Panc1 (cell line): ENCODE data around the gene ARHGAP6. TPM values are rescaled to one million over a fixed set of nuclear protein-coding genes. Genes with fewer than 3 reads are reported as not detected.

Experiments
- ATAC-seq: fragments of 200-7000 bp; cut with Tn5 transposase; 2 replicates; pipeline ENCODE4 v1.9.1; 2020; ENCODE audit warnings: mild to moderate bottlenecking, moderate library complexity
- BruUV-seq: library from RNA; stranded (reverse); fragments of 400-500 nt; replicated peaks from 2 replicates; lab custom pipeline; 2021; lab: Mats Ljungman, UMichigan
- CTCF ChIA-PET: fragments of 300-600 bp; sonication (Branson Sonifier 250); formaldehyde crosslinking; loops from one replicate; lab custom pipeline; 2022; ENCODE audit warnings: antibody characterized with exemption; lab: Charles Lee
- POLR2A ChIA-PET: fragments of 300-600 bp; sonication (Branson Sonifier 250); formaldehyde crosslinking; loops from one replicate; lab custom pipeline; 2022; ENCODE audit warnings: antibody characterized with exemption; lab: Charles Lee
- DNase-seq: peaks from one replicate; pipeline ENCODE4 v3.0.0-alpha.2; 2010; ENCODE audit warnings: low read depth, low spot score
- H3K27ac ChIP-seq: 2 replicates; pipeline ENCODE4 v1.5.1; 2011; ENCODE audit warnings: mild to moderate bottlenecking, low read length, inconsistent platforms
- H3K27me3 ChIP-seq: fragments of 200-500 bp; sonication (Bioruptor generic); 2 replicates; pipeline ENCODE4 v1.6.0; 2014; ENCODE audit warnings: low read length, inconsistent platforms; ENCODE audit not compliant: control insufficient read depth, insufficient read depth
- H3K36me3 ChIP-seq: fragments of 200-500 bp; sonication (Bioruptor generic); 2 replicates; pipeline ENCODE4 v1.5.1; 2014; ENCODE audit warnings: inconsistent platforms, mild to moderate bottlenecking, low read length, moderate library complexity; ENCODE audit not compliant: control insufficient read depth, insufficient read depth
- H3K4me1 ChIP-seq: 2 replicates; pipeline ENCODE4 v1.5.1; 2011; ENCODE audit warnings: inconsistent platforms, mild to moderate bottlenecking, low read length, moderate library complexity; ENCODE audit not compliant: control insufficient read depth, insufficient read depth
- H3K4me3 ChIP-seq, 2 experiments: 2 replicates each; pipeline ENCODE4 v1.5.1; 2011 to 2012; ENCODE audit warnings: low read depth in 2 of 2, low read length in 2 of 2, mild to moderate bottlenecking in 2 of 2, inconsistent platforms in 1 of 2, moderate library complexity in 1 of 2
- H3K9me3 ChIP-seq: fragments of 200-500 bp; sonication (Bioruptor generic); 2 replicates; pipeline ENCODE4 v1.5.1; 2014; ENCODE audit warnings: low read depth, mild to moderate bottlenecking, inconsistent platforms, low read length, moderate library complexity; ENCODE audit not compliant: control insufficient read depth, insufficient read depth
- CTCF ChIP-seq: fragments of 450-650 bp; IDR thresholded peaks from 2 replicates; pipeline ENCODE4 v1.5.1; 2017; ENCODE audit warnings: mild to moderate bottlenecking
- POLR2AphosphoS5 ChIP-seq: IDR thresholded peaks from 2 replicates; pipeline ENCODE4 v1.6.1; 2012; ENCODE audit warnings: mild to moderate bottlenecking, low read depth, low read length, moderate library complexity
- REST ChIP-seq, 2 experiments: IDR thresholded peaks; 2 replicates each; pipeline ENCODE4 v1.6.1; 2011 to 2012; ENCODE audit warnings: low read depth in 2 of 2, control low read depth in 1 of 2, low read length in 1 of 2, mild to moderate bottlenecking in 1 of 2, moderate library complexity in 1 of 2; ENCODE audit not compliant: insufficient read depth in 1 of 2
- SIN3A ChIP-seq: IDR thresholded peaks from 2 replicates; pipeline ENCODE4 v1.6.1; 2012; ENCODE audit warnings: low read depth, mild to moderate bottlenecking, low read length, moderate library complexity, borderline replicate concordance; ENCODE audit not compliant: insufficient read depth
- TCF7L2 ChIP-seq: IDR thresholded peaks from 2 replicates; pipeline ENCODE4 v1.6.1; 2011; ENCODE audit warnings: mild to moderate bottlenecking, low read depth, low read length, inconsistent platforms
- in situ Hi-C: cut with HindIII; loops from 2 replicates; pipeline ENCODE4 v1.10.0; 2016; ENCODE audit warnings: low sequenced_read_pairs, low pct_unique_long_range_greater_than_20kb
- intact Hi-C: fragments of 100-400 bp; cut with micrococcal nuclease; formaldehyde crosslinking; loops from one replicate; pipeline ENCODE4 v1.10.0; 2022; ENCODE audit not compliant: unreplicated experiment
- total RNA-seq: library from RNA; stranded (reverse); gene quantifications from one replicate; pipeline ENCODE4 v1.2.1, GENCODE V29; 2021; ENCODE audit not compliant: unreplicated experiment

The ARHGAP6 gene
- total RNA-seq, 1 experiment from 2014 or later = 0.13 TPM

GRCh38 chrX:11464380-11464779, 201.3 kb downstream of the ARHGAP6 start:
- no peak for TF ChIP-seq SIN3A
- no peak for TF ChIP-seq CTCF
- TF ChIP-seq POLR2AphosphoS5 = no peak
- no peak for TF ChIP-seq TCF7L2
- TF ChIP-seq REST (IDR thresholded peaks at IDR 0.05; ENCODE audit: insufficient read depth in 1 of 2, low read depth in 2 of 2, low read length in 1 of 2) = no peak
- ChIA-PET CTCF (no interaction called here), POLR2A (no interaction called here)
- intact Hi-C loops (no loop called here), in situ Hi-C loops (no loop called here)
- H3K4me1 ChIP-seq = no peaks in the 10 kb centered on the region
- H3K27me3 ChIP-seq = no peaks in the 10 kb centered on the region
- H3K36me3 ChIP-seq = no peaks in the 10 kb centered on the region
- no peak overlapping the region for H3K27ac ChIP-seq
- no peak for ATAC-seq
- no peak overlapping the region for H3K4me3 ChIP-seq
- DNase-seq = no peak
- H3K9me3 ChIP-seq = no peaks in the 10 kb centered on the region
- no TSS peak for BruUV-seq

- Histone ChIP-seq H3K27me3 (no peaks in the 10 kb centered on the region), H3K27ac (no peak overlapping the region), H3K4me1 (no peaks in the 10 kb centered on the region), H3K9me3 (no peaks in the 10 kb centered on the region), H3K36me3 (no peaks in the 10 kb centered on the region), H3K4me3 (no peak overlapping the region)
- ATAC-seq (no peak), DNase-seq (no peak)
- in situ Hi-C loops (no loop called here), intact Hi-C loops (no loop called here)
- ChIA-PET POLR2A (no interaction called here), CTCF (no interaction called here)
- BruUV-seq = no TSS peak
- no peak for TF ChIP-seq SIN3A
- no peak for TF ChIP-seq REST (IDR thresholded peaks at IDR 0.05; ENCODE audit: insufficient read depth in 1 of 2, low read depth in 2 of 2, low read length in 1 of 2)
- no peak for TF ChIP-seq TCF7L2
- no peak for TF ChIP-seq CTCF
Measured at GRCh38 chrX:11462648-11463047, 203.1 kb downstream of the ARHGAP6 start.
